Activated naive CD8-positive, alpha-beta T cell treated with anti-CD3 and anti-CD28 coated beads, Interleukin-2, amount 50 U/mL, for 24 hours (primary cell): ENCODE results near the gene C10orf62.
"Not testable (repeated sequence)": the region's sequence is repeated elsewhere in the genome, so short reads cannot be mapped to it uniquely, and the experiment has no call there.

Experiments
- ATAC-seq: fragments of 150-1000 bp; cut with Tn5 transposase; one replicate; pipeline ENCODE4 v1.10.0; 2021
- DNase-seq: peaks from one replicate; pipeline ENCODE4 v3.0.0; 2021
- H3K27ac Mint-ChIP-seq: one replicate; pipeline ENCODE4 v1.8.0; 2021; ENCODE audit warnings: mild to moderate bottlenecking, mixed read lengths
- H3K27me3 Mint-ChIP-seq: one replicate; pipeline ENCODE4 v1.8.0; 2021; ENCODE audit warnings: mixed read lengths
- H3K36me3 Mint-ChIP-seq: one replicate; pipeline ENCODE4 v1.8.0; 2021; ENCODE audit warnings: low read depth, mixed read lengths
- H3K4me1 Mint-ChIP-seq: one replicate; pipeline ENCODE4 v1.8.0; 2021; ENCODE audit warnings: mixed read lengths
- H3K4me3 Mint-ChIP-seq: one replicate; pipeline ENCODE4 v1.8.0; 2021; ENCODE audit warnings: mild to moderate bottlenecking, moderate library complexity, mixed read lengths
- H3K9me3 Mint-ChIP-seq: one replicate; pipeline ENCODE4 v1.8.0; 2021; ENCODE audit warnings: mixed read lengths

The C10orf62 gene

GRCh38 chr10:97573672-97574071 lies 15.8 kb upstream of the C10orf62 start:
- H3K27me3 Mint-ChIP-seq = peaks cover 5% of the 10 kb centered on the region
- no peaks in the 10 kb centered on the region for H3K36me3 Mint-ChIP-seq
- H3K27ac Mint-ChIP-seq = no peak overlapping the region
- H3K9me3 Mint-ChIP-seq = no peaks in the 10 kb centered on the region
- DNase-seq (no peak), ATAC-seq (no peak)
- H3K4me3 Mint-ChIP-seq = no peak overlapping the region
- H3K4me1 Mint-ChIP-seq = no peaks in the 10 kb centered on the region

- Mint-ChIP-seq H3K27ac (no peak overlapping the region), H3K36me3 (no peaks in the 10 kb centered on the region), H3K9me3 (no peaks in the 10 kb centered on the region), H3K27me3 (peaks cover 8% of the 10 kb centered on the region), H3K4me3 (no peak overlapping the region), H3K4me1 (no peaks in the 10 kb centered on the region)
- ATAC-seq (no peak), DNase-seq (no peak)
These were observed 15.0 kb upstream of the C10orf62 start for GRCh38 chr10:97574374-97575126.

GRCh38 chr10:97575127-97575668 lies 14.3 kb upstream of the C10orf62 start:
- H3K4me3 Mint-ChIP-seq = no peak overlapping the region
- no peak overlapping the region for H3K27ac Mint-ChIP-seq
- H3K9me3 Mint-ChIP-seq = no peaks in the 10 kb centered on the region
- H3K4me1 Mint-ChIP-seq = no peaks in the 10 kb centered on the region
- no peak for DNase-seq
- H3K27me3 Mint-ChIP-seq = peaks cover 8% of the 10 kb centered on the region
- no peak for ATAC-seq
- H3K36me3 Mint-ChIP-seq = no peaks in the 10 kb centered on the region

- H3K4me1 Mint-ChIP-seq, H3K4me3 Mint-ChIP-seq, H3K27me3 Mint-ChIP-seq, H3K9me3 Mint-ChIP-seq, H3K36me3 Mint-ChIP-seq, H3K27ac Mint-ChIP-seq, DNase-seq, ATAC-seq: not testable (repeated sequence)
These were observed 13.0 kb upstream of the C10orf62 start for GRCh38 chr10:97576487-97576886.

GRCh38 chr10:97577701-97578100 lies 11.8 kb upstream of the C10orf62 start:
- Mint-ChIP-seq H3K36me3 (no peaks in the 10 kb centered on the region), H3K27ac (no peak overlapping the region), H3K4me3 (no peak overlapping the region), H3K9me3 (no peaks in the 10 kb centered on the region), H3K4me1 (no peaks in the 10 kb centered on the region), H3K27me3 (peaks cover 8% of the 10 kb centered on the region)
- ATAC-seq = no peak
- DNase-seq = no peak

GRCh38 chr10:97578171-97578844 lies 11.2 kb upstream of the C10orf62 start:
- Mint-ChIP-seq H3K4me1 (no peaks in the 10 kb centered on the region), H3K36me3 (no peaks in the 10 kb centered on the region), H3K4me3 (no peak overlapping the region), H3K27ac (no peak overlapping the region), H3K27me3 (peaks cover 8% of the 10 kb centered on the region), H3K9me3 (no peaks in the 10 kb centered on the region)
- ATAC-seq = no peak
- DNase-seq = no peak

GRCh38 chr10:97580421-97581367 lies 8.8 kb upstream of the C10orf62 start:
- ATAC-seq (no peak), DNase-seq (no peak)
- Mint-ChIP-seq H3K27ac (no peak overlapping the region), H3K36me3 (no peaks in the 10 kb centered on the region), H3K4me1 (no peaks in the 10 kb centered on the region), H3K27me3 (peaks cover 8% of the 10 kb centered on the region), H3K9me3 (no peaks in the 10 kb centered on the region), H3K4me3 (no peak overlapping the region)

GRCh38 chr10:97582169-97582568 lies 7.4 kb upstream of the C10orf62 start:
- ATAC-seq (no peak), DNase-seq (no peak)
- Mint-ChIP-seq H3K4me1 (no peaks in the 10 kb centered on the region), H3K9me3 (no peaks in the 10 kb centered on the region), H3K27ac (no peak overlapping the region), H3K27me3 (peaks cover 8% of the 10 kb centered on the region), H3K36me3 (no peaks in the 10 kb centered on the region), H3K4me3 (no peak overlapping the region)

GRCh38 chr10:97583476-97583875 lies 6.0 kb upstream of the C10orf62 start:
- Mint-ChIP-seq H3K4me3 (no peak overlapping the region), H3K9me3 (no peaks in the 10 kb centered on the region), H3K27me3 (peaks cover 5% of the 10 kb centered on the region), H3K4me1 (no peaks in the 10 kb centered on the region), H3K36me3 (no peaks in the 10 kb centered on the region), H3K27ac (no peak overlapping the region)
- ATAC-seq (no peak), DNase-seq (no peak)

- H3K36me3 Mint-ChIP-seq = no peaks in the 10 kb centered on the region
- no peaks in the 10 kb centered on the region for H3K4me1 Mint-ChIP-seq
- no peaks in the 10 kb centered on the region for H3K27me3 Mint-ChIP-seq
- H3K4me3 Mint-ChIP-seq = no peak within 1 kb of the TSS
- no peak for DNase-seq
- H3K27ac Mint-ChIP-seq = no peak within 1 kb of the TSS
- no peak for ATAC-seq
- H3K9me3 Mint-ChIP-seq = no peaks in the 10 kb centered on the region
These were observed 5.3 kb upstream of the C10orf62 start, which contains the start of gene HOGA1 for GRCh38 chr10:97584060-97584797. TSS of gene HOGA1 (plus strand) at chr10:97584389. CDS start at chr10:97584704, 315 bp downstream.

- Mint-ChIP-seq H3K27ac (no peak overlapping the region), H3K36me3 (no peaks in the 10 kb centered on the region), H3K4me1 (no peaks in the 10 kb centered on the region)
These were observed 4.6 kb upstream of the C10orf62 start for GRCh38 chr10:97584798-97585438.

GRCh38 chr10:97585439-97585811 lies 4.1 kb upstream of the C10orf62 start:
- no peak for ATAC-seq
- no peak overlapping the region for H3K27ac Mint-ChIP-seq
- no peaks in the 10 kb centered on the region for H3K9me3 Mint-ChIP-seq
- no peaks in the 10 kb centered on the region for H3K27me3 Mint-ChIP-seq
- H3K36me3 Mint-ChIP-seq = no peaks in the 10 kb centered on the region
- DNase-seq = no peak
- H3K4me1 Mint-ChIP-seq = peaks cover 1% of the 10 kb centered on the region
- H3K4me3 Mint-ChIP-seq = no peak overlapping the region

More at GRCh38 chr10:97584798-97585438, 4.6 kb upstream of the C10orf62 start:
- Mint-ChIP-seq H3K27me3 (no peaks in the 10 kb centered on the region), H3K4me3 (no peak overlapping the region), H3K9me3 (no peaks in the 10 kb centered on the region)
- no peak for DNase-seq
- no peak for ATAC-seq

- H3K27me3 Mint-ChIP-seq = no peaks in the 10 kb centered on the region
- ATAC-seq (no peak), DNase-seq (no peak)
- peaks cover 3% of the 10 kb centered on the region for H3K4me1 Mint-ChIP-seq
- no peaks in the 10 kb centered on the region for H3K36me3 Mint-ChIP-seq
- H3K27ac Mint-ChIP-seq = no peak overlapping the region
- no peaks in the 10 kb centered on the region for H3K9me3 Mint-ChIP-seq
- no peak overlapping the region for H3K4me3 Mint-ChIP-seq
These were observed 2.3 kb upstream of the C10orf62 start for GRCh38 chr10:97587183-97587582.
